Fibroblast of villous mesenchyme (primary cell): ENCODE measurements around the gene CNTNAP2. TPM values are rescaled to one million over a fixed set of nuclear protein-coding genes. Genes with fewer than 3 reads are reported as not detected.
"Not testable (repeated sequence)": the region's sequence is repeated elsewhere in the genome, so short reads cannot be mapped to it uniquely, and the experiment has no call there.

Source experiments
- DNase-seq: peaks from one replicate; pipeline ENCODE4 v3.0.0-alpha.2; 2010; ENCODE audit warnings: low read depth
- H3K4me3 ChIP-seq: 2 replicates; pipeline ENCODE4 v1.5.1; 2011; ENCODE audit warnings: low read depth, mild to moderate bottlenecking, low read length
- CTCF ChIP-seq: IDR thresholded peaks from 2 replicates; pipeline ENCODE4 v1.5.1; 2012; ENCODE audit warnings: low read depth, mild to moderate bottlenecking, low read length; ENCODE audit not compliant: insufficient read depth
- total RNA-seq: library from RNA; depleted of rRNA; stranded (reverse); fragments of >200 nt; gene quantifications from 2 replicates; pipeline ENCODE4 v1.2.3, GENCODE V29; 2012

CNTNAP2 gene
- total RNA-seq, 1 donor: not detected

GRCh38 chr7:148436571-148436970 is 2320.0 kb downstream of the CNTNAP2 start:
- DNase-seq: no peak
- no peak for TF ChIP-seq CTCF
- H3K4me3 ChIP-seq: no peak overlapping the region

- H3K4me3 ChIP-seq: no peak overlapping the region
- TF ChIP-seq CTCF: no peak
- DNase-seq: no peak
These were observed 2320.4 kb downstream of the CNTNAP2 start for GRCh38 chr7:148437043-148437442.

GRCh38 chr7:148442141-148442655 is 2325.6 kb downstream of the CNTNAP2 start:
- no peak for TF ChIP-seq CTCF
- H3K4me3 ChIP-seq: no peak overlapping the region
- no peak for DNase-seq

GRCh38 chr7:148442933-148443332 is 2326.3 kb downstream of the CNTNAP2 start:
- DNase-seq: no peak
- TF ChIP-seq CTCF: no peak
- H3K4me3 ChIP-seq: no peak overlapping the region

GRCh38 chr7:148445260-148446044 is 2328.9 kb downstream of the CNTNAP2 start:
- TF ChIP-seq CTCF: no peak
- no peak for DNase-seq
- no peak overlapping the region for H3K4me3 ChIP-seq

- DNase-seq: no peak
- TF ChIP-seq CTCF: no peak
- no peak overlapping the region for H3K4me3 ChIP-seq
These were observed 2330.7 kb downstream of the CNTNAP2 start for GRCh38 chr7:148447221-148447849.

- not testable (repeated sequence) for H3K4me3 ChIP-seq, DNase-seq
These were observed 2334.9 kb downstream of the CNTNAP2 start for GRCh38 chr7:148451526-148451925.
